AG09319 (cell line): ENCODE data around the gene TOB2.

Experiments used
- DNase-seq: peaks from one replicate; pipeline ENCODE4 v3.0.0-alpha.2; 2010; ENCODE audit warnings: low read depth; ENCODE audit errors: extremely low read depth
- TF ChIP-seq, protein P1 (sequence below): IDR thresholded peaks from 2 replicates; pipeline ENCODE4 v1.5.1; 2011; ENCODE audit warnings: low read depth, mild to moderate bottlenecking, inconsistent platforms, low read length, moderate library complexity

TOB2 gene

DNA sequence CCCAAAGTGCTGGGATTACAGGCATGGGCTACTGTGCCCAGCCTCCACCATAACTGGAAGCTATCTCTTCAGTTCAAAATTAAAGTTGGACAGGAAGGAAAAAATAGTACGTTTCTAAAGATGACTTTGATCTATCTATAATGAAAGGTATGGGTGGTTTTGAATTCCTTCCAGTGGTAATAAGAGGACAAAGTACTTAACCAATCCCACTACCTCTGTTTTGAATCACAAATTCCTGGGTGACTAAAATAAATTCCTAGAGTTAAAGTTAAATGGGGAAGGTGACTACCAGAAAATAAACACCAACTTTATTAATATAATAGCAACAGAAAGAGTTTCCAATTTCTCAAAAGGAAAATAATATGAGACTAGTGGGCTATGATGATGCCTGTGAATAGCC, 12.8 kb upstream of the TOB2 start:
- DNase-seq, result no peak
- TF ChIP-seq, protein P1, sequence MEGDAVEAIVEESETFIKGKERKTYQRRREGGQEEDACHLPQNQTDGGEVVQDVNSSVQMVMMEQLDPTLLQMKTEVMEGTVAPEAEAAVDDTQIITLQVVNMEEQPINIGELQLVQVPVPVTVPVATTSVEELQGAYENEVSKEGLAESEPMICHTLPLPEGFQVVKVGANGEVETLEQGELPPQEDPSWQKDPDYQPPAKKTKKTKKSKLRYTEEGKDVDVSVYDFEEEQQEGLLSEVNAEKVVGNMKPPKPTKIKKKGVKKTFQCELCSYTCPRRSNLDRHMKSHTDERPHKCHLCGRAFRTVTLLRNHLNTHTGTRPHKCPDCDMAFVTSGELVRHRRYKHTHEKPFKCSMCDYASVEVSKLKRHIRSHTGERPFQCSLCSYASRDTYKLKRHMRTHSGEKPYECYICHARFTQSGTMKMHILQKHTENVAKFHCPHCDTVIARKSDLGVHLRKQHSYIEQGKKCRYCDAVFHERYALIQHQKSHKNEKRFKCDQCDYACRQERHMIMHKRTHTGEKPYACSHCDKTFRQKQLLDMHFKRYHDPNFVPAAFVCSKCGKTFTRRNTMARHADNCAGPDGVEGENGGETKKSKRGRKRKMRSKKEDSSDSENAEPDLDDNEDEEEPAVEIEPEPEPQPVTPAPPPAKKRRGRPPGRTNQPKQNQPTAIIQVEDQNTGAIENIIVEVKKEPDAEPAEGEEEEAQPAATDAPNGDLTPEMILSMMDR, result no peak

DNA sequence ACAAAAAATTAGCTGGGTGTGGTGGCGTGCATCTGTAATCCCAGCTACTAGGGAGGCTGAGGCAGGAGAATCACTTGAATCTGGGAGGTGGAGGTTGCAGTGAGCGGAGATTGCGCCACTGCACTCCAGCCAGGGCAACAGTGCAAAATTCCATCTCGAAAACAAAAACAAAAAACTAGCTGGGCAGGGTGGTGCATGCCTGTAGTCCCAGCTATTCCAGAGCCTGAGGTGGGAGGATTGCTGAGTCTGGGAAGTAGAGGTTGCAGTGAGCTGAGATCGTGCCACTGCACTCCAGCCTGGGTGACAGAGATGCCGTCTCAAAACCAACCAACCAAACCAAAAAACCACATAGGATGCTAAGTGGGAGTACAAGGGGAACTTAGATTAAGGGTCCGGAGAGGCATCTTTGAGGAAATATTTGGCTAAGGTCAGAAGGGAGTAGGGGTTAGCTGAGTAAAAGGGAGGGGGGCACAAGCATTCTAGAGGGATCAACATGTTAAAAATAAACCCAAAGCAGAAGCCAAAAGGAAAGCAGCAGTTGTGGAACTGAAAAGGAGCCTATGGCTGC, 11.6 kb upstream of the TOB2 start:
- DNase-seq, result no peak
- TF ChIP-seq, protein P1, result no peak

DNA sequence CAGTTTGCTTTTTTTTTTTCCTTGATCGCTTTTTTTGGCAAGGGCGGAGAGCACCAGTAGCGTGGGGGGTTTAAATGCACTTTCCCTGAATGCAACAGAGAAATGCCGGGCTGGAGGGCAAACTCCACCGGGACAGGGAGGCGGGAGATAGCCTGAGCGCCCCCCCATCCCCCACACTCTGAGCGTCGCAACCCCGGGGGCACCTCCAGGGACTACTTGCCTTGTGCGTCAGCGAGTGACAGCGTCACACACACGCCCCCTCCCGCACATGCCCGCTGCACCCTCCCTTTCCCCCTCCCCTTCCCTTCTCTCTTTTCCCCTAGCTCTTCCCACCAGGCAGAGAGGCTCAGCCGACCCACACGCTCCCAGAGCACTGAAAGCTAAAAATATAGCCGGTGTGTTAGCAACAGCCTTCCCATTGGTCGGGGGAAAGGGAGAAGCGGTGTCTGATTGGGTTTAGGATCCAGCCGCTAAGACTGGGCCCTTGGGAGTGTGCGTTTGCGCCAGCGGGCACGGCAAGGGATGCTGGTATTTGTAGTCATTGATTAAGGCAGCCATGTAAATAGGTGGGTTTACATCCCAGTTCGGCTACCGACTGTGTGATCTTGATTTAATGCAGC, 1.7 kb upstream of the TOB2 start:
- TF ChIP-seq, protein P1, result no peak

DNA sequence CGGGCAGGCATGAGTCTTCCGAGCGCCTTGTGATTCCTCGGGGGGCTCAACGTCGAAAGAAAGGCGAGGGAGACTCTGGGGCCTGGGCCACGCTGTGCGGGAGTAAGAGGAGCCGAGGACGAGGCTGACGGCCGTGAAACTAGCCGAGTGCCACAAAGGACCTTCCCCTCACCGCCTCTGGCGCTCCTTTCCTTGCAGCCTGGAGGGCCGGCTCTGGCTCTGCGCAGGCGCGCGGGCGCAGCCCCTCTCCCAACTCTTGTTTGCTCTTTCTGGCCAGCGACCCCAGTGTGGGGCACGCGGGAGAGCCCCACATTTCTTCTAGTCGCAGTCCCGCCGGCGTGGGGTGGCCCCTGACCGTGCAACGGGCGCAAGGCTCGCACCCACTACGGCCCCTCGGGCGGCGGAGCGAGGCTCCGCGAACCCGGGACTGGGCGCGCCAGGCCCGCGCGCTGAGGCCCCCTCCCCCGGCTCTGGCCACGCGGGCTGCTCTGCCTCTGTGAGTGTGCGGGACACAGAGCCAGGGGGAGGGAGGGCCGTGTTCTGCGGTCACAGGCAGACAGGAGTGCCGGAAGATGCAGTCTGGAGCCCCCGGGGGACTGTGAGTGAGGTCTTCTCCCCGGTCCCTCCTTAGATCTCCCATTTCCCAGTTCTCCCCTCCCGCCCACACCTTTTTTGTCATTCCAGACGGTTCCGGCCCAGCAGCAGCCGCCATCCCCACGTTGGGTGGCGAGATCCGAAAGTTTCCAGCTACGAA, 1.0 kb upstream of the TOB2 start:
- TF ChIP-seq, protein P1, result no peak
- no peak for DNase-seq

More for the DNA sequence above, 1.7 kb upstream of the TOB2 start:
- peak; percentile 98 for DNase-seq

DNA sequence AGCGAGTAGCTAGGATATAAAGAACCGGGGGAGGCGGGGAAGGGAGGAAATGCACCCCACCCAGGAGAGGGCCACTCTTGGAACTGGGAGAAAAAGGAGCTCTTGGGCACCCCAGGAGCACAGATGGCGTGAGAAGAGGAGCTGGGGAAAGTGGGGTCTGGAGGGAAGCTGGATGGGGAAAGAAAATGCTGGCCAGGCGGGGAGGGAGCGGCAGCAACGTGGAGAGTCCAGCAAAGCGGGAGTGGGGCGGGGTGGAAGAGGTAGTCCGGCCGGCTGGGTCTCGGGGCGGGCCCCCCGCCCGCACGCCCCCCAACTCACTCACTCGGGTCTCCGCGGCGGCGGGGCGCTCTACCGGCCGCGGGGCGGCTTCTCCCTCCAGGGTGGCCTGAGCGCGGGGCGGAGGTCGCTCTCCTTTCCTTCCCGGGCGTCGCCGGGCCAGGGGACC, 522 bp downstream of the TOB2 start:
- TF ChIP-seq, protein P1, result no peak
- DNase-seq, result no peak

DNA sequence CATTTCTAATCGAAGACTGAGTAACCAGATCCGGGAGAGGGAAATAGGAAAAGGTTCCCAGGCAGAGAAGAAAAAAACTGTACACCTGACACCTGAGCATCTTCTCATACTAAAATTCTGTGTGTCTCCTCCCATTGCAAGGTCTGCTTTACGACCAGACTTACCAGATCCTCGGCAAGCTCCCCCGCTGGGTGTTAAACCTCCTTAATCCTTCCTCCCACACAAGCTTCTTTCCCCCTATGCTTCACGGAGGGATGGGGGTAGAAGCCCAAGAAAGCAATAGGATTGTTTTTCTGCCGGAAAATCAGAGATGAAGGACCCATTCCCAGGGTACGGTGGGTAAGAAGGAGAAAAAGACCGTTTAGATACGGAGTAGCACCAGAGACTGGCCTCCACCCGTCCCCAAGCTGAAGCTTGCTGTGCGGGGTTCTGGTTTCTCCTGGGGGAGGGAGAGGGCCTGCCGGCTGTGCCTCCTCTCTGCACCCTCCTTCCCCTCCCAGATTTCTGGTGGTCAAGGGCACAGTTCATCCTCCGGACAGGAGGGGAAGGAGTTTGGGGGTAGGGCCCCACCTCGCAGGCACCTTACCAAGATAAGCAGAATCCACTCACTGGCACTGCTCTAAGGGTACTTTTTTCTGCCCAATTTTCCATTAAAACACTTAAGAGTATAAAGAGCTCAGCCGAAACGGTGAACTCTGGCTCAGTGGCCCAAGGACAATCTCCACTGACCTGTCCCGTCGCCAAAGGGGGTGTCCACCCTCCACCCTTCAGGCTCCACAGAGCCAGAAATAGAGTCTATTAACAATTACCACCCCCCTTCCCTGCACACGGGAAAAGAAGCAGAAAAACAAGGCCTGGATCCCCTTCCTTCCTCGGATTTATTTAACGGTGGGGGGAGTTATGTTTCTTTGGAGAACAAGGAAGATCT, 1.2 kb downstream of the TOB2 start:
- DNase-seq, result no peak
- TF ChIP-seq, protein P1, result no peak
